AG04449 (cell line): ENCODE results near the gene ALG11.

Source experiments
- CTCF ChIA-PET: fragments of 350-600 bp; formaldehyde crosslinking; extraction: SDS; loops from one replicate; lab custom pipeline; 2021; ENCODE audit warnings: antibody characterized with exemption; lab: Yijun Ruan, JAX
- POLR2A ChIA-PET: fragments of 400-600, 350-600 bp; formaldehyde crosslinking; extraction: SDS; loops from one replicate; lab custom pipeline; 2020; ENCODE audit warnings: antibody characterized with exemption, inconsistent platforms; lab: Yijun Ruan, JAX
- DNase-seq: peaks from one replicate; pipeline ENCODE4 v3.0.0-alpha.2; 2010; ENCODE audit warnings: low read depth, low spot score
- H3K4me3 ChIP-seq: 2 replicates; pipeline ENCODE4 v1.5.1; 2011; ENCODE audit warnings: low read depth, mild to moderate bottlenecking, control low read depth, low read length
- TF ChIP-seq, protein P1 (sequence below): IDR thresholded peaks from one replicate; pipeline ENCODE4 v1.5.1; 2011; ENCODE audit warnings: mild to moderate bottlenecking, moderate library complexity, low read length, control low read depth, inconsistent platforms; ENCODE audit not compliant: insufficient read depth; ENCODE audit errors: missing control alignments

The ALG11 gene

DNA sequence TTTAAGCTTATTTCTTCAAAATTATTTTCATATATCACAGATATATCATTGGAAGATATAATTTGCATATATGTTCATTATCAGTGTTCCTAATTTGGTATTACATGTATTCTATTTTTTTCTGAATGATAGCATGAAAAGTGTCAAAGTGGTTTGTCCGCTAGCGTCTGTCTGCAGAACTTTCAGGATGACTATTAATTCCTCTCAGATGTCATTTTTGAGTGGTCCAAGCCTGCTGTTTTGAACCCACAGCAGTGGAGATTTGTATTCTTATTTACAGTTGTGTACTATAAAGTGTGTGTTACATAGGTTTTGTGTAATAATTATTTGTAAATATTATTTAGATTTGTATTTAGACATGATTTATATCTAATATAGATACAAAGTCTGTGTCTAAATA, 20.8 kb downstream of the ALG11 start:
- H3K4me3 ChIP-seq, result no peak overlapping the region
- no peak for DNase-seq
- CTCF ChIA-PET, result interaction anchor here (0.6 to 1.2 kb wide), 2 partner anchors 21 to 32 kb away, joined by 3 to 5 read pairs; partner anchors contain the start of gene ALG11
- POLR2A ChIA-PET, result no interaction called here
- TF ChIP-seq, protein P1, sequence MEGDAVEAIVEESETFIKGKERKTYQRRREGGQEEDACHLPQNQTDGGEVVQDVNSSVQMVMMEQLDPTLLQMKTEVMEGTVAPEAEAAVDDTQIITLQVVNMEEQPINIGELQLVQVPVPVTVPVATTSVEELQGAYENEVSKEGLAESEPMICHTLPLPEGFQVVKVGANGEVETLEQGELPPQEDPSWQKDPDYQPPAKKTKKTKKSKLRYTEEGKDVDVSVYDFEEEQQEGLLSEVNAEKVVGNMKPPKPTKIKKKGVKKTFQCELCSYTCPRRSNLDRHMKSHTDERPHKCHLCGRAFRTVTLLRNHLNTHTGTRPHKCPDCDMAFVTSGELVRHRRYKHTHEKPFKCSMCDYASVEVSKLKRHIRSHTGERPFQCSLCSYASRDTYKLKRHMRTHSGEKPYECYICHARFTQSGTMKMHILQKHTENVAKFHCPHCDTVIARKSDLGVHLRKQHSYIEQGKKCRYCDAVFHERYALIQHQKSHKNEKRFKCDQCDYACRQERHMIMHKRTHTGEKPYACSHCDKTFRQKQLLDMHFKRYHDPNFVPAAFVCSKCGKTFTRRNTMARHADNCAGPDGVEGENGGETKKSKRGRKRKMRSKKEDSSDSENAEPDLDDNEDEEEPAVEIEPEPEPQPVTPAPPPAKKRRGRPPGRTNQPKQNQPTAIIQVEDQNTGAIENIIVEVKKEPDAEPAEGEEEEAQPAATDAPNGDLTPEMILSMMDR, result no peak

DNA sequence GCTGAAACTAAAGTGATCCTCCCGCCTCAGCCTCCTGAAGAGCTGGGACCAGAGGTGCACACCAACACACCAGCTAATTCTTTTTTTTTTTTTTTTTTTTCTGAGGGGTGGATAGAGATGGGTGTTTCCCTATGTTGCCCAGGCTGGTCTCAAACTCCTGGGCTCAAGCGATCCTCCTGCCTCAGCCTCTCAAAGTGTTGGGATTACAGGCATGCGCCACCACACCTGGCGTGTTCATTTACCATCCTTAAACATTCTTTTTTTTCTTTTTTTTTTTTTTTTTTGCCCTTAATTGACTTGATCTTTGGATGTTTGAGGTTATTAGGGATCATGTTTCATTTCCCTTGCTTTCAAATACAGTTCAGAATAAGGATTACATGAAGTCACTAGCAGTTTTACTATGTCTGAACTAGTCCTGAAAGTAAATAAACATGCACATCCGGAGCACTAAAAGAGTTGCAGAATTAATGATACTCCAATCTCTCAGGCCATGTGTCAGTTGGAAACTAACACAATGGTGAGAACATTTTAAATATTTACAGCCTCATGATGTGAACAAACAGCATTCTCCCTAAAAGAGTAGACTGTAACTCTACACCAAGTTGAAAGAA, 22.5 kb downstream of the ALG11 start:
- no peak overlapping the region for H3K4me3 ChIP-seq
- ChIA-PET CTCF (interaction anchor here (1.5 kb wide), 1 partner anchor 91 kb away, joined by 4 read pairs; no protein-coding TSS in a partner anchor), POLR2A (no interaction called here)
- TF ChIP-seq, protein P1, result no peak
- no peak for DNase-seq

DNA sequence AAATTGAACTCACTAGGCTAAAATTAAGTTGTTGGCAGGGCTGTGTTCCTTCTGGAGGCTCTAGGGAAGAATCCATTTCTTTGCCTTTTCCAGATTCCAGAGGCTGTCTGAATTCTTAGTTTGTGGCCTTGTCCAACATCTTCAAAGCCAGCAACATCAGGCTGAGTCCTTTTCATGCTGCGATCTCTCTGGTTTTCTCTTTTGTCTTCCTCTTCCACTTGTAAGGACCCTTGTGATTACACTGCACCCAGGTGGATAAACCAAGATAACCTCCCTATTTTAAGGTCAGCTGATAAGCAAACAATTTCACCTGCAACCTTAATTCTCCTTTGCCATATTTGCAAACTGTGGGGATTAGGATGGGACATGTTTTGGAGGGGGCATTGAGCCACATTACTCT, 23.8 kb downstream of the ALG11 start:
- no peak overlapping the region for H3K4me3 ChIP-seq
- TF ChIP-seq, protein P1, result no peak
- CTCF ChIA-PET, result no interaction called here
- POLR2A ChIA-PET, result no interaction called here
- DNase-seq, result no peak

DNA sequence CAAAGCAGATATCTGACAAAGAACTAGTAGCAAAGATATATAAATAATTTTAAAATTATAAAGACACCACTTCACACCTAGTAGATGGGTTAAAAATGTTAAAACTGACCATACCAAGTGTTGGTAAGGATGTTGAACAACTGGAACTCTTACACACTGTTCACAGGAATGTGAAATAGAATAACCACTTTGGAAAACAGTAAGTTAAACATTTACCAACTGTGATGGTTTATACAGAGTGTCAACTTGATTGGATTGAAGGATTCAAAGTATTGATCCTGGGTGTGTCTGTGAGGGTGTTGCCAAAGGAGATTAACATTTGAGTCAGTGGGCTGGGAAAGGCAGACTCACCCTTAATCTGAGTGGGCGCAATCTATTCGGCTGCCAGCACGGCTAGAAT, 31.5 kb downstream of the ALG11 start:
- CTCF ChIA-PET, result no interaction called here
- no peak for DNase-seq
- H3K4me3 ChIP-seq, result no peak overlapping the region
- POLR2A ChIA-PET, result no interaction called here
- TF ChIP-seq, protein P1, result no peak

DNA sequence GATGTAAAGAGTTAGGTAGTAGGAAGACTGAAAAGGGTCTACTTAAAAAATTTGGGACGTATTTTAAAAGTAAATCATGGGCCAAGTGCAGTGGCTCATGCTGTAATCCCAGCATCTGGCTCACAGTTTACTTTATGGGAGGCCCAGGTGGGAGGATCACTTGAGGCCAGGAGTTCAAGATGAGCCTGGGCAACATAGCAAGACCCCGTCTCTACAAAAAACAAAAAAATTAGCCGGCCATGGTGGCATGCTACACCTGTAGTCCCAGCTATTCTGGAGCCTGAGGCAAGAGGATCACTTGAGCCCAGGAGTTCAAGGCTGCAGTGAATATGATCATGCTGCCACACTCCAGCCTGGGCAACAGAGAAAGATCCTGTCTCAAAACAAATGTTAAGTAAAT, 35.3 kb downstream of the ALG11 start:
- TF ChIP-seq, protein P1, result no peak
- CTCF ChIA-PET, result interaction anchor here (1.6 kb wide), 1 partner anchor 24 kb away, joined by 4 read pairs; no protein-coding TSS in a partner anchor
- POLR2A ChIA-PET, result no interaction called here
- H3K4me3 ChIP-seq, result no peak overlapping the region
- no peak for DNase-seq

DNA sequence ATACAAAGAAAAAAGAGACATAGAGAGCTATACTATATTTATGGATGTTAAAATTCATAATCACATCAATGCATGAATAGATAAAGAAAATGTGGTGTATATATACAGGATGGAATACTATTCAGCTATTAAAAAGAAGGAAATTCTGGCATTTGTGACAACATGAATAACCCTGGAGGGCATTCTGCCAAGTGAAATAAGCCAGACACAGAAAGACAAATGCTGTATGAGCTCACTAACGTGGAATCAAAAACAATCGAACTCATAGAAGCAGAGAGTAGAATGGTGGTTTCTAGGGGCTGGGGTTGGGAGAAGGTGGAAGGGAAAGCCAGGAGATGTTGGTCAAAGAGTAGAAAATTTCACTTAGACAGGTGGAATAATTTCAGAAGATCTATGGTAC, 36.3 kb downstream of the ALG11 start:
- H3K4me3 ChIP-seq, result no peak overlapping the region
- DNase-seq, result no peak
- ChIA-PET CTCF (interaction anchor here (1.6 kb wide), 1 partner anchor 23 kb away, joined by 4 read pairs; no protein-coding TSS in a partner anchor), POLR2A (no interaction called here)
- TF ChIP-seq, protein P1, result no peak
